RWPE1 (cell line): ENCODE results near the gene PC.

Source experiments
- CTCF ChIA-PET: fragments of 350-600 bp; sonication (Branson Sonifier 250); formaldehyde crosslinking; extraction: SDS; loops from one replicate; lab custom pipeline; 2021; lab: Yijun Ruan, JAX
- POLR2A ChIA-PET: fragments of 400-600 bp; formaldehyde crosslinking; extraction: SDS; loops from one replicate; lab custom pipeline; 2020; ENCODE audit warnings: antibody characterized with exemption; ENCODE audit not compliant: low non-redundant PET; lab: Yijun Ruan, JAX
- DNase-seq: peaks from one replicate; pipeline ENCODE4 v3.0.0; 2012; ENCODE audit warnings: low spot score
- H3K27ac ChIP-seq: fragments of 450-650 bp; 2 replicates; pipeline ENCODE4 v1.5.1; 2017
- CTCF ChIP-seq: fragments of 450-650 bp; conservative IDR thresholded peaks from 2 replicates; pipeline ENCODE4 v1.5.1; 2017; ENCODE audit warnings: low read depth, mild to moderate bottlenecking

Gene PC

GRCh38 chr11:66915866-66916265, 42.3 kb downstream of the PC start:
- peak overlapping the region; percentile 18 for H3K27ac ChIP-seq
- CTCF ChIA-PET = interaction anchor here (1.0 to 1.1 kb wide), 2 partner anchors 20 to 36 kb away, joined by 4 read pairs; no protein-coding TSS in a partner anchor
- POLR2A ChIA-PET = no interaction called here
- no peak for TF ChIP-seq CTCF
- DNase-seq = no peak

DNA sequence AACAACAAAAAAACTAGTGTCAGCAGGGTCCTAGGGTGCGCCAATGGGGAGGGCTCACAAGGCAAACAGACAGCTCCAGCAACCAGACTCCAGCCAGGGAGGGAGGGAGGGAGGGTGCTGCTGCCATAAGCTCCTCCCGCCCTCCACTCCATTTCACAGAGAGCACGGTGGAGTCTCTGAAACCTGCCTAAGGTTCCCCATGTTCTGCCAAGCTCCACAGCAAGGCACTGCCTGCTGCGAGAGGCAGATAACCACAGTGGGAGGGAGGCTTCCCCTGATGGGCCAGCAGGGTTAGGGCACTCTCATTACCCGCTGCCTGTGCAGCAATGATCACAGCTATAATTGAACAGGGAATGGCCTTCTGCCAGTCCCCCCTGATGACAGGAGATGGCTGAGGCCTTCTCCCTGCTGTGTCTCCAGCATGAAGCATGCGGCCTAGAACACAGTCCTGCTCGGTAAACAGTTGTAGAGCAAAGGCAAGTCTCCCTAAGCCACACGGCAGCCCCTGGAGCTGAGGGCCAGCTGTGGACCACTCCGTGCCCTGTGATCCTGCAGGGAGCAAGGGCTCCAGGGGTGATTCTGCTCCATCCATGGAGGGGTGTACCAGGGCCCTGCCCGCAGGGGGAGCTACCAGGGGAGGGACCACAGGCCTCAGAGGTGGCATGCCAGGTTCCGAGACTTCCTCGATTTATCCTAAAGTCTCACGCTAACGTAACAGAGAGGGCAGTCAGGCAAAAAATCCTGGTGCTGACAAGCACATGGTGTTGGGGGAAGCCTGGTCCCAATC, 42.9 kb downstream of the PC start:
- ChIA-PET CTCF (interaction anchor here (1.0 to 1.1 kb wide), 2 partner anchors 37 to 107 kb away, joined by 4 to 6 read pairs; no protein-coding TSS in a partner anchor), POLR2A (no interaction called here)
- TF ChIP-seq CTCF = no peak
- peak overlapping the region; percentile 18 for H3K27ac ChIP-seq
- no peak for DNase-seq

GRCh38 chr11:66914505-66914904, 43.7 kb downstream of the PC start:
- DNase-seq = no peak
- peak overlapping the region; percentile 18; the same call in 1 of the 2 replicates for H3K27ac ChIP-seq
- ChIA-PET POLR2A (no interaction called here), CTCF (interaction anchor here (0.6 to 1.0 kb wide), 2 partner anchors 21 to 107 kb away, joined by 3 to 6 read pairs; no protein-coding TSS in a partner anchor)
- TF ChIP-seq CTCF = no peak

DNA sequence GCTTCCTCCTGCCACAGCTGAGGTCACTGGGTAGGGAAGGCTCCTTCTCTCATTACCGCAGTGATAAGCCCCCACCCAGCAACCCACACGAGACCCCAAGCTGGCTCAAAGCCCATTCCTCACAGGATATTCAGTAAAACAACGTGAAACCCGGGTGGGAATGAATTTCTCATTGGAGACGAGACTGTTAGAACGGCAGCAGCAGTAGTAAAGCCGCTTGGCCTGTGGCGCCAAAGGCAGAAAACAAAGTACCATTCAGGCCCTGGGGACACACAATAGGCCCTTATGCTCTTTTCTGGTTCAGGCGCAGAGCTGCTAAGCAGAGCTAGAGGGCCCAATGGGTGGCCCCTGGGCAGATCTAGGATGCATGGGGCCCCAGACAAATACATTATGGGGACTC, 45.3 kb downstream of the PC start:
- ChIA-PET CTCF (interaction anchor here (0.6 kb wide), 1 partner anchor 120 kb away, joined by 3 read pairs; no protein-coding TSS in a partner anchor), POLR2A (no interaction called here)
- DNase-seq = no peak
- peak overlapping the region; percentile 14 for H3K27ac ChIP-seq
- TF ChIP-seq CTCF = no peak

DNA sequence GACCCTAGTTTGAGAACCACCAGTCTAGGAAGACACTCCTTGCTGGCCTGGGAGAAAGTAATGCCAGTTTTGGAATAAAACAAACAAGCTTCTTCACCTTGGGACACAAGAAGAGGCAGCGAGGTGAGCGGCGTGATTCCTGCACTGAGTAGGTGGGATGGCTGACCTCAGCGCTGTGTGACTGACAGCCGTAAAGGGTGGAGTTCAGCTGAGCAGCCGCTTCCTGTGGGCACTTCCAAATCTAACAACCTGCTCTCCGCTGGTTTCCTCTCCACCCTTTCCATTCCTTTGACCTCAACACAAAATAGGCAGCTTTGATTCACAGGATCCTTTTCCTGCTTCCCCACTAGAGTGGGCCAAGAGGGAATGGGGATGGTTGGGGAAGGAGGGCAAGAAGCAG, 45.8 kb downstream of the PC start:
- ChIA-PET CTCF (interaction anchor here (0.6 to 0.9 kb wide), 2 partner anchors 32 to 120 kb away, joined by 3 to 4 read pairs; no protein-coding TSS in a partner anchor), POLR2A (no interaction called here)
- no peak for TF ChIP-seq CTCF
- peak overlapping the region; percentile 14 for H3K27ac ChIP-seq
- no peak for DNase-seq

- no peak overlapping the region for H3K27ac ChIP-seq
- ChIA-PET POLR2A (no interaction called here), CTCF (interaction anchor here (0.5 kb wide), 1 partner anchor 210 kb away, joined by 3 read pairs; no protein-coding TSS in a partner anchor)
- no peak for DNase-seq
- no peak for TF ChIP-seq CTCF
Measured at GRCh38 chr11:66910669-66911068, 47.5 kb downstream of the PC start.
